GM21367 (cell line): ENCODE measurements around the gene STK25.
A peak's percentile ranks its signal among the peaks of the same experiment; 100 is the strongest.
"Not testable (repeated sequence)": the region's sequence is repeated elsewhere in the genome, so short reads cannot be mapped to it uniquely, and the experiment has no call there.

Source experiments
- ATAC-seq: cut with Tn5 transposase; IDR thresholded peaks from one replicate; pipeline ENCODE4 v1.9.1; 2021; ENCODE audit not compliant: unreplicated experiment

STK25 gene

DNA sequence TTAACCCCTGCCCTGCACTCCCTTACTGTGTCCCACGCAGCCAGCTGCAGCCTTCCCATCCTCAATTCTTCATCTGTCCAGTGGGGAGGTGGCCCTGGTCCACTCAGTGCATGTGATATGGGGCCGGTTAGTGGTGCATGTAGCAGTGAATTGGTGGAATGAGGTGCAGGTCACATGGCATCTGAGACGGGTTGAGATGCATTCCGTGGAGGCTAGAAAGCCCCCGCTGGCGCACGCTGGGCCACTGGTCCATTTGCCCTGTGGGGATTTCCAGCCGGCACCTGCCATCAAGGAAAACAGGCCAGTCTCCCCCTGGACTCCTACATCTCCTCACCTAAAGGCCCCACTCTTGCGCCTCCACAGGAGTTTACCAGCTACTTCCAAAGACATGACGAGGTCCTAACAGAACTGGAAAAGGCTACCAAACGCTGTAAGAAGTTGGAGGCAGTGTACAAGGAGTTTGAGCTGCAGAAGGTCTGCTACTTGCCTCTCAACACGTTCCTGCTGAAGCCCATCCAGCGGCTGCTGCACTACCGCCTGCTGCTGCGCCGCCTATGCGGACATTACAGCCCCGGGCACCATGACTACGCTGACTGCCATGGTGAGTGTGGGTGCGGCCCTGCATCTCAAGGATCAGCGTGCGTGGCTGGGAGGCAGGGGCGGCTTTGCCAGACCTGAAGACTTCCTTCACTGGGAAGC is 40.5 kb downstream of the STK25 start:
- no peak for ATAC-seq

DNA sequence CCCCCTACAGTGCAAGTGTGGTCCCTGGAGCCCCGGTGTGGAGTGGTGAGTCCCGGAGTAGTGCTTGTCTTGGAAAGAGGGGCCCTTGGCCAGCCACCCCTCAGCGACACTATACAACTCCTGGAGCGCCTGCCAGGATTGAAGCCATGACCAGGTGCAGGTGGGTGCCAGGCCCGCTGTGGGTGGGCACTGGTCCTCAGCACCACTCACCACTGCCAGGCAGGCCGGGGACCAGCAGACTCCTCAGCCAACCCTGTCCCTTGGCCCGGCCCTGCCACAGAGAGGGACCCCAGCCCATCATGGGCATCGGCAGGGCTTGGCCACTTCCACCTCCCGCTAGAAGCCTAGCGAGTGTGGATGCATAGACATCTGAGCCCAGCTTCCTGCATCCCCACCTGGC is 42.2 kb downstream of the STK25 start:
- ATAC-seq = no peak

DNA sequence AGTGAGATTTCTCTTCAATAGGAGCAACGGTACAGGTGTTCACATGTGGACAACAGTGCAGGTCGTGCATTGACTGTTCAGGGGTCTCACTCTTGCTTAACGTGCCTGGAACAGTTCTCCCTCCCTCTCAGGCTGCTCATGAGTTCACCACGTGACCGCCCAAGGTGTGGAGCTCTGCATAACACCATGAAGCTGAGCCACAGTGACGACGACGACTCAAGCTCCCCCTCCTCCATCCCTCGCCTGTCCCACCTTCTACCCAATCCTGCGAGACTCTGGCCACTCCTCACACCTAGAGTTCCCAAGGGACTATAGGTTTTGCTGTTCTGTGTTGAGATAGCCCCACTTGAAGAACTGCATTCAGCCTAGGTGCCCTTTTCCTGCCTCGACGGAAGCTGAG is 42.8 kb downstream of the STK25 start:
- ATAC-seq = no peak

DNA sequence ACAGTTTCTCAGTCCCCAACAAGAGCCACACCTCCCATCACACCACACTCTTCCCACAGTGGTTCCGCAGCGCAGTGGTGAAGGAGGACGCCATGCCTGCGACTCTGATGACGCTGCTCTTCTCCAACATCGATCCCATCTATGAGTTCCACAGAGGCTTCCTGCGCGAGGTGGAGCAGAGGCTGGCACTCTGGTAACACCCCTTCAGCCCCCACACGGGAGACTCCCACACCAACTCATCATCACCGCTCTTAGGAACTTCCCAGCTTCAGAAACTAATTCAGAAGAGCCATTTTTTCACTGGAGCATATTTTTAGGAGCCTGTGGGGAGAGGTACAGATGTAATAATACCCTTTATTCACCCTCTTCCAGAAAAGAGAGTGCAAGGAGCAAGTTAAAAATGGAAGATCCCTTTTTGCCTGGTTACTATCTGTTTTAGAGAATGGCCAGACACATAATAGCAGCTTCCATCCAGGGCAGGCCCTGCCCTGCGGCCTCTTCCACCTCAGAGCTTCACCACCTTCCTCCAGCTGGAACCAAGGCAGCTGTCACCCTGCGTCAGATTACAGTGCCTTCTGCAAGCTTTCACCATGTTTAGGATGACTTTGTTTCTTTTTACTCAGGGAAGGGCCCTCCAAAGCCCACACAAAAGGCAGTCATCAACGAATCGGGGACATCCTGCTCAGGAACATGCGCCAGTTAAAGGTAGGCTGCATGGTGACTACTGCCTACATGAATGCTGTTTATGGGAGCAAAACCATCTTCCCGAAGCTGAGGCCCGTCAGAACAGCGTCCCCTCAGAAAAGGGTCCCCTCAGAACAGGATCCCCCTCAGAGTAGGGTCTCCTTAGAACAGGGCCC is 44.9 kb downstream of the STK25 start:
- ATAC-seq = no peak

DNA sequence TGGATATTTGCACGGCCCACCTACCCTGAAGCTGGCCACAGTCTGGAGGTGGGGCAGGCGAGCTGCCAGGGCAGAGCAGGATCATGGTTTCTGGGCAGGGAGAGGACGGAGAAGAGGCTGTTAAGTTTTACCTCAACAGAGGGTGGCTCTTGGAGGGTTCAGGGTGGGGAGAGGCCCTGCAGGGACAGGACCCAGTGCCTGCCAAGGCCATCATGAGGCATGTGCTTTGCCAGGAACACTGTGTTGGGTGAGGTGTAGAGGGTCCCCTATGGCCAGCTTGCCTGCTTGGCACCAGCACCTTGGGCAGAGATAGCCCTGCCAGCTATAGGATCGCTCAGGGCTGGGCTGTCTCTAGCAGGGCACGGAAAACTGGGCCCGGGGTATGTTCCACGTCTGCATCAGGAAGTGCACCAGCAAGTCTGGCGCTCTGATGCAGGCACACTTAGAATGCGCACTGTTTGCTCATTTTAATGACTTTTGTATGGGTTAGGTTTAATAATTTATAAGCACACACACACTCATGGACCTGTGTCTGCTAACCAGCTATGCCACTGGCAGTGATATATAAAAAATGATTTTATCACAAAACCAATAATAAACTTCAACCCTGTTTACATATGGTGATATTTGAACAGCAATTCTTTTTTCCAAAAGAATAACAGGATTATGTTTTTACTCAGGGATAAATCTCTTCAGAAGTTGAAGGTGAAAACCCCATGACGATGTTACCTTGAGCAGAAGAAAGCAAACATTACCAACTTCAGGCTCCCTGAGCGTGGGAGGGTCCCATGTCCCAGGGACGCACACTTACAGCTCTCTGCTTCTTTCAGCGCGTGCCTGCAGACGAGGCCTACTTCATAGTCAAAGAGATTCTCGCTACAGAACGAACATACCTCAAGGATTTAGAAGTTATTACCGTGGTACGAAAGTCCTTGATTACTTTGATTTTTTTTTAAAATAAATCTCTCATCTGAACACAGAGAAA is 46.4 kb downstream of the STK25 start:
- ATAC-seq = no peak

DNA sequence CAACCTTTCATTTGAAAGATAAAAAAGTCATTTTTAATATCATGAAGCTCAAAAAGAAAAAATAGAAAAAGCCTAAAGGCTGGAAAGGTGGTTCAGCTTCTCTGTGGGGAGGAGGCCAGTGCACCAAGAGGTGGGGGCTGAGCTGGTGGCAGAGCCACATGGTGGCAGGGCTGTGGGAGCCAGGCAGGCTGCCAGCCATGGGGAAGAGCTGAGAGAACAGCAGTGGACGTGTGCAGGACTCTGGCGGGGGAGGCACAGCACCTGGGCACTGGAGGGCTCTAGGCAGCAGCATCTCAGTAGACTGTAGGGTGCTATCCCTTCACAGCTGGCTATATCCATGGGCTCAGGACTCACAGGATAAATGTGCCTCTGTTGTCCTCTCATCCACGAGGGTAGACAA is 47.8 kb downstream of the STK25 start:
- ATAC-seq = no peak

DNA sequence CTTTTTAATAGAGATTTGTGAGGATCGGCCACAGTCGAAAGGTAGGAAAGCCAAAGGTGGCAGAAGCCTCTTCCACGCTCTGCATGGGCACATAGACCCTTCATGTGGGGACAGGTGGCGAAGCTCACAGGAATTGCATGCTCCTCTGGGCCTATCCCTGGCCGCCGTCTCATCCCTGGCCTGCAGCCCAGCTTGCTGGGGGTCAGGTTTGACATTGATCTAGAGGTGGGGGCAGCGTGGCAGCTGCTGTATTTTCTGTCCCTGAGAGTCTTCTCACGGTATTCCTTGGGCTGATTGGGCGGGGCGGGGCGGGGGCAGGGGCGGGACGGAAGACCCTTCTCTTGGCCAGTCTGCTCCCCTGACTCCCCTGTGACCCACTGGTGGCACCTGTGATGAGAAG is 48.9 kb downstream of the STK25 start:
- ATAC-seq = no peak

DNA sequence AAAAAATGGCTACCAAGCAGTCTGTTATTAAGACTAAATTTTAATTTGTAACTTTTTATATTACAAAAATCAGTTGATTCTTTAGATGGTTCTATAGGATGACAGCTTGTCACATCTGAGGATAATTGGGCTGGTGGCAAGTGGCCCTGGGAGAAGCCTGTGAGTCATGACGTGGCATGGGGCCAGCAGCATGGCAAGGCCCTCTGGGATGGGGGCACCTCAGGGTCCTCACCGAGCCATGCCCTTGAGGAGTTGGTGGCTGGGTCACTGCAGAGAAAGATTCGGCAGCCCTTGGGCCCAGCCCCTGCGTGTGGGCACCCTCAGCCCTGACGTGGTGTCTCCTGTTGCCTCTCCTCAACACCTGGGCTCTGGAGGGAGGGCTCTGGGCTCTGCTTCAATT is 49.7 kb downstream of the STK25 start:
- no peak for ATAC-seq

DNA sequence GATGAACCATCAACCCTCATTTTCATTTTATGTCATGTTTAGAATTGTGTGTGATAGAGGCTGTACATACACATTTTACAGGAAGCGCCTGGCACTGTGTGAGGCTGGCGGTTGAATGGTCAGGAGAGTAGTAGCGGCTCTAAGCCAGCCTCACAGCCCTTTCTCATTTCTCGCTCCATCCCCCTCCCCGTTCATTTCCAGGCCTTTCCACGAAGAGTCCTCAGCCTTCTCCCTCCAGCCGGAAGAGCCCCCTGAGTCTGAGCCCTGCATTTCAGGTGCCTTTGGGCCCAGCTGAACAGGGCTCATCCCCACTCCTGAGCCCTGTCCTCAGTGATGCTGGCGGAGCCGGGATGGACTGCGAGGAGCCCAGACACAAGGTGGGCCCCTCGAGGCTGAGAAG is 51.8 kb downstream of the STK25 start:
- no peak for ATAC-seq

DNA sequence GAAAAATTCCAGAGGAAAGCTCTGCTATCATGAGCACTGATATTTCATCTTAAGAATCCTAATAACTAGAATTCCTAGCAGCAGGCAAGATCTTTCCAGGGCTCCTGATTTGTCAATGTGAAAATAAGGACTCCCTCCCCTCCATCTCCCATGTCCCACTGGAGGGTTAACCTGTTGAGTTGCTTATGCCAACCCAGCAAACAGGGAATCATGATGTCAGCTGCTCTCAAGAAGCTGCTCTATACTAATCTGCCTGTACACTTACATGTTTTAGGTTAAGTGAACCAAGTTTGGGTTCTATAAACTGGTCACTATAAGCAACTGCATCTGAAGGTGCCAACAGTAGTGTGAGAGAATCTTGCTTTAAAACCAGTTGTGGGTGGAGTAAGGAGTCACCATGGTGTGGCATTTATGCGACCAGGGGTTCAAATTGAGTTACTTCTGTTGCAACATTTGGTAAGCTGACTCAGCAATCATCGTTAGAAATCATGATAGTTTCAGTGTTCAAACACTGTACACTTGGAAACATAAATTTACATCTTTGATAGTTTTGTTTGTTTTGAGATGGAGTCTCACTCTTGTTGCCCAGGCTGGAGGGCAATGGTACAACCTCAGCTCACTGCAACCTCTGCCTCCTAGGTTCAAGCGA is 53.4 kb downstream of the STK25 start:
- ATAC-seq = no peak

DNA sequence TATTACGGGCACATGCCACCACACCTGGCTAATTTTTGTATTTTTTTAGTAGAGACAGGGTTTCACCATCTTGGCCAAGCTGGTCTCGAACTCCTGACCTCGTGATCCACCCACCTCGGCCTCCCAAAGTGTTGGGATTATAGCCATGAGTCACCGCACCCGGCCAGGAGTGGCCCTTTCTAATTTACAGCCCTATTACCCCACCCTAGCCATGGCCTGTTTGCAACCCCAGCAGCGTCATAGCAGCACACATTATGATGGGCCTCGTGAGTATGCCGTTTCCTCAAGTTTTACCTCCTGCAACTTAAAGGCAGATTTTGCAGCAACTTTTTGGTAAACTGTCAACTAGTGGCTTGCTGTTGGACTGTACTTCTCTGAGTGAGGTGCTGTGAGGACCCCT is 54.5 kb downstream of the STK25 start:
- ATAC-seq = not testable (repeated sequence)

DNA sequence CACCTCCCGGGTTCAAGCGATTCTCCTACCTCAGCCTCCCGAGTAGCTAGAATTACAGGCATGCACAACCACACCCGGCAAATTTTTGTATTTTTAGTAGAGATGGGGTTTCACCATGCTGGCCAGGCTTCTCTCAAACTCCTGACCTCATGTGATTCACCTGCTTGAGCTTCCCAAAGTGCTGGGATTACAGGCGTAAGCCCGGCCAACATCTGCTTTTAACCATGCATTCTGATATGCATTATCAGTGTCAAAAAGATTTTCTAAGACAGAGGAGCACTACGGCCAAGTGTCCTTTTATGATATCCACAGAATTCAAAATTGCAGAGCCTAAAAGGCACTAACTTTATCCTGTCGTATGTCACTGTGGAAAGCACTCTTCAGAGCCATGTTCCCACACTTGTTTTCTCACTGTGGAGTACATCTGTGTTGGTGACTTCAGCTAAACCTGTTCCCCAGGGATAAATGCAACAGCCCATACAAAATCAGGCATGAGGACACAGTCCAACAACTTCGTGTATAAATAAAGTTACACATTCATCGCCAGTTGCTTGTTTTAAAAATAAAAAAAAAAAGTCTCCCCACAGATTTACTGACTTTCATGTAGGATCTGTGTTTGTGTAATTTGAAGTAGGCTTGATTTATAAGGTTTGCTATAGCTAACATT is 56.4 kb downstream of the STK25 start:
- no peak for ATAC-seq

DNA sequence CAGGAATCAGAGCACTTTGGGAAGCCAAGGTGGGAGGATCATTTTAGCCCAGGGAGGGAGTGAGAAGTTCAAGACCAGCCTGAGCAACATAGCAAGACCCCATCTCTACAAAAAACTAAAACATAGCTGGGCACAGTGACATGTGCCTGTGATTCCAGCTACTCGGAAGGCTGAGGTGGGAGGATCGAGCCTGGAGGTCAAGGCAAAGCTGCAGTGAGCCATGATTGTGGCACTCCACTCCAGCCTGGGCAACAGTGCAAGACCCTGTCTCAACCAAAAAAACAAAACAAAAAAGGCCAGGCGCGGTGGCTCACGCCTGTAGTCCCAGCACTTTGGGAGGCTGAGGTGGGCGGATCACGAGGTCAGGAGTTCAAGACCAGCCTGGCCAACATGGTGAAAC is 58.3 kb downstream of the STK25 start:
- ATAC-seq = not testable (repeated sequence)

DNA sequence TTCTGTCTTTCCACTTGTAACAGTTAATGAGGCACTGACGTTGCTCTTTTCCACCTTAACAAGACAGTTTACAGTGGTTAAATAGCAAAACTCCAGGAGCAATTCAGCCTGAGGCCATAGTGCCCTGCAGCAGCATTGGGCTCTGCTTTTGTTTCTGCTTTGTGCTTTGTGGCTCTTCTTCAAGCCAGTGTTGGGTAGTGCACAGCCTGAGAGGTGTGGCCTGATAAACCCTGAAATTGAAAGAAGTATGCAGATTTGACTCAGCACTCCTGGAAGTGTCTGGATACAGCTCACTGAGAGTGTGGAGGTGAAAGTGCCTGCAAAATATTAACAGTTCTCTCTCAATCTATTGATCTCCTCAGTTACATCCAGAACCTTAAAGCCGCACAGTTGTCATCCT is 63.0 kb downstream of the STK25 start:
- no peak for ATAC-seq

DNA sequence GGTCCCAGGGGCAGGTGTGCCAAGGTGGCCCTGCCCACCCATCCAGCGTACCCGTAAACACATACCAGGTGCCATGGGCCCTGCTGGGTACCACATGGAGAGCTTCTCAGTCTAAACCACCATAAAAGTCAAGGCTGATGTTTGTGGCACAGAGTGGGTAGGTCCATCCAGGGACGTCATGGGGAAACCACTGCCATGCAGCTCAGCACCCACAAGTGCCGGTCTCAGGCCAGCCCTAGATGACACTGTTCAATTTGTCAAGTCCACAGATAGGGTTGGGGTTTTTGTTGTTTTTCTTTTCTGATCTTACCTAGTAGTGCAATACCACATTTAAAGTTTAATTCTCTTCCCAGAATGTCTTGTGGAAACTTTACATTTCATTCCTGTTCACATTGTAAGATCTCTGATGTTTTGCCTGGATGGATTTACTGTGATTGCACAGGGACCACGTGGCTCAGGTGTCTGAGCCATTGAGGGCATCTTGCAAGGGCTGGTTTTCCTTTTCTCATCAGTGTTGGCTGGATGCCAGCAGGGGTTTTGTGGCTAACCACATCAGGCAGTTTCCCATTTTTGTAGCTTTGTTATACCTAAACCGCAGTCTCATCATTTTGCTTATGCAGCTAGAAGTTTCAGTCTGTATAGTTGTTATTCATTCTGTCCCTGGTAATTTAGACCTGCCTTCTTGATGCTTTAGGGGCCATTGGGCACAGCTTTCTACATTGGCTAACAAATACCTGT is 64.7 kb downstream of the STK25 start:
- ATAC-seq = peak; percentile 42
